Measurements from ENCODE around the gene KRTCAP3.
"Not testable (repeated sequence)": the region's sequence is repeated elsewhere in the genome, so short reads cannot be mapped to it uniquely, and the experiment has no call there.

The KRTCAP3 gene

GRCh38 chr2:27422958-27423357 is 19.2 kb upstream of the KRTCAP3 start:
- no peak for DNase-seq
- TF ChIP-seq POLR2A (IDR thresholded peaks at IDR 0.05; ENCODE audit: low read length) (no peak), GATA1 (IDR thresholded peaks at IDR 0.05; ENCODE audit: low read depth, low read length) (no peak)

GRCh38 chr2:27425039-27425438 is 17.1 kb upstream of the KRTCAP3 start:
- DNase-seq: not testable (repeated sequence)

GRCh38 chr2:27427863-27428212 is 14.3 kb upstream of the KRTCAP3 start:
- TF ChIP-seq GATA1 (IDR thresholded peaks at IDR 0.05; ENCODE audit: low read depth, low read length) (no peak), POLR2A (IDR thresholded peaks at IDR 0.05; ENCODE audit: low read length) (no peak)
- DNase-seq: no peak

GRCh38 chr2:27428213-27428977 is 13.8 kb upstream of the KRTCAP3 start, which contains the start of gene NRBP1:
Gene NRBP1 (plus strand): TSS chr2:27428631. CDS start chr2:27433274, 4,643 bp downstream.
- DNase-seq: peak; percentile 94 to 97
- peak; percentile 94 for TF ChIP-seq POLR2A (IDR thresholded peaks at IDR 0.05; ENCODE audit: low read length)
- no peak for TF ChIP-seq GATA1 (IDR thresholded peaks at IDR 0.05; ENCODE audit: low read depth, low read length)

- TF ChIP-seq POLR2A (IDR thresholded peaks at IDR 0.05; ENCODE audit: low read length) (no peak), GATA1 (IDR thresholded peaks at IDR 0.05; ENCODE audit: low read depth, low read length) (no peak)
Observed at GRCh38 chr2:27428978-27429541, 13.1 kb upstream of the KRTCAP3 start.

GRCh38 chr2:27431395-27431794 is 10.8 kb upstream of the KRTCAP3 start:
- no peak for TF ChIP-seq POLR2A (IDR thresholded peaks at IDR 0.05; ENCODE audit: low read length)
- TF ChIP-seq GATA1 (IDR thresholded peaks at IDR 0.05; ENCODE audit: low read depth, low read length): no peak
- peak; percentile 44 to 82 for DNase-seq

More at GRCh38 chr2:27428978-27429541, 13.1 kb upstream of the KRTCAP3 start:
- peak; percentile 91 to 93 for DNase-seq

- no peak for DNase-seq
- TF ChIP-seq POLR2A (IDR thresholded peaks at IDR 0.05; ENCODE audit: low read length) (no peak), GATA1 (IDR thresholded peaks at IDR 0.05; ENCODE audit: low read depth, low read length) (no peak)
Observed at GRCh38 chr2:27435628-27436027, 6.6 kb upstream of the KRTCAP3 start.

- peak; percentile 74 for TF ChIP-seq POLR2A (IDR thresholded peaks at IDR 0.05; ENCODE audit: low read length)
- TF ChIP-seq GATA1 (IDR thresholded peaks at IDR 0.05; ENCODE audit: low read depth, low read length): peak; percentile 48
- peak; percentile 94 to 97 for DNase-seq
Observed at GRCh38 chr2:27441226-27441926, 805 bp upstream of the KRTCAP3 start.

GRCh38 chr2:27442920-27443282 is 720 bp downstream of the KRTCAP3 start:
- DNase-seq: peak; percentile 51 to 60
- TF ChIP-seq POLR2A (IDR thresholded peaks at IDR 0.05; ENCODE audit: low read length) (no peak), GATA1 (IDR thresholded peaks at IDR 0.05; ENCODE audit: low read depth, low read length) (no peak)

GRCh38 chr2:27445155-27445554 is 3.0 kb downstream of the KRTCAP3 start:
- DNase-seq: no peak
- TF ChIP-seq POLR2A (IDR thresholded peaks at IDR 0.05; ENCODE audit: low read length) (no peak), GATA1 (IDR thresholded peaks at IDR 0.05; ENCODE audit: low read depth, low read length) (no peak)

- no peak for TF ChIP-seq POLR2A (IDR thresholded peaks at IDR 0.05; ENCODE audit: low read length)
- no peak for TF ChIP-seq GATA1 (IDR thresholded peaks at IDR 0.05; ENCODE audit: low read depth, low read length)
- no peak for DNase-seq
Observed at GRCh38 chr2:27445615-27446014, 3.4 kb downstream of the KRTCAP3 start.

GRCh38 chr2:27446057-27446456 is 3.9 kb downstream of the KRTCAP3 start:
- DNase-seq: no peak
- TF ChIP-seq POLR2A (IDR thresholded peaks at IDR 0.05; ENCODE audit: low read length) (no peak), GATA1 (IDR thresholded peaks at IDR 0.05; ENCODE audit: low read depth, low read length) (no peak)

GRCh38 chr2:27448381-27448780 is 6.2 kb downstream of the KRTCAP3 start:
- TF ChIP-seq GATA1 (IDR thresholded peaks at IDR 0.05; ENCODE audit: low read depth, low read length) (no peak), POLR2A (IDR thresholded peaks at IDR 0.05; ENCODE audit: low read length) (no peak)

GRCh38 chr2:27451095-27451494 is 8.9 kb downstream of the KRTCAP3 start:
- DNase-seq: no peak
- TF ChIP-seq POLR2A (IDR thresholded peaks at IDR 0.05; ENCODE audit: low read length): no peak
- no peak for TF ChIP-seq GATA1 (IDR thresholded peaks at IDR 0.05; ENCODE audit: low read depth, low read length)

More at GRCh38 chr2:27448381-27448780, 6.2 kb downstream of the KRTCAP3 start:
- no peak for DNase-seq
